GM12892 (cell line): ENCODE data around the gene SUPT16H.

Experiments
- POLR2A ChIP-seq: IDR thresholded peaks from 2 replicates; pipeline ENCODE4 v1.6.1; 2011; ENCODE audit warnings: low read depth, low read length, control low read depth
- POLR2AphosphoS5 ChIP-seq: IDR thresholded peaks from 2 replicates; pipeline ENCODE4 v1.6.1; 2011; ENCODE audit warnings: low read depth, low read length, control low read depth

- TF ChIP-seq POLR2A: no peak
- TF ChIP-seq POLR2AphosphoS5: no peak
Measured at GRCh38 chr14:21302013-21302835, 81.6 kb downstream of the SUPT16H start.
